Sigmoid colon (tissue), 7 donors: ENCODE measurements around the gene PRDX5. TPM values are rescaled to one million over a fixed set of nuclear protein-coding genes. Genes with fewer than 3 reads are reported as not detected.
A peak's percentile ranks its signal among the peaks of the same experiment; 100 is the strongest.

ENCODE experiments used
- DNase-seq: peaks from one replicate; pipeline ENCODE4 v3.0.0-alpha.2; 2019
- H3K27ac ChIP-seq, 4 donors: fragments of 200-600 bp; sonication (generic); one replicate each; pipeline ENCODE4 v1.5.1; 2016 to 2019; ENCODE audit warnings: mild to moderate bottlenecking in 1 of 4
- H3K27me3 ChIP-seq, 3 donors: fragments of 200-600 bp; sonication (generic); one replicate each; pipeline ENCODE4 v1.5.1; 2019; ENCODE audit warnings: mild to moderate bottlenecking in 1 of 3
- H3K36me3 ChIP-seq, 4 donors: fragments of 200-600 bp; sonication (generic); one replicate each; pipeline ENCODE4 v1.5.1; 2016 to 2019
- H3K4me1 ChIP-seq, 4 donors: fragments of 200-600 bp; sonication (generic); one replicate each; pipeline ENCODE4 v1.5.1; 2017 to 2019
- H3K4me3 ChIP-seq, 4 donors: fragments of 200-600 bp; sonication (generic); one replicate each; pipeline ENCODE4 v1.5.1; 2017 to 2019; ENCODE audit warnings: mild to moderate bottlenecking in 2 of 4, moderate library complexity in 1 of 4
- H3K9me3 ChIP-seq, 4 donors: fragments of 200-600 bp in 3 of 4; sonication (generic) in 3 of 4; one replicate each; pipeline versions ENCODE4 v1.5.1 to v1.6.1; 2013 to 2019
- CTCF ChIP-seq, 4 experiments: fragments of 450-650 bp in 3 of 4; fragments of 200-600 bp in 1 of 4; IDR thresholded peaks; one replicate each; pipeline ENCODE4 v1.5.1; 2016 to 2019; ENCODE audit warnings: antibody characterized with exemption in 4 of 4, mild to moderate bottlenecking in 3 of 4, moderate library complexity in 2 of 4
- EP300 ChIP-seq, 4 donors: sonication (generic); formaldehyde crosslinking; IDR thresholded peaks; one replicate each; pipeline ENCODE4 v1.6.1; 2017; ENCODE audit warnings: antibody characterized with exemption in 4 of 4
- POLR2A ChIP-seq, 2 donors: fragments of 450-650 bp; IDR thresholded peaks; one replicate each; pipeline ENCODE4 v1.6.1; 2016; ENCODE audit warnings: antibody characterized with exemption in 2 of 2, mild to moderate bottlenecking in 2 of 2, moderate library complexity in 2 of 2
- POLR2AphosphoS5 ChIP-seq, 4 donors: sonication (generic); formaldehyde crosslinking; IDR thresholded peaks; one replicate each; pipeline ENCODE4 v1.6.1; 2017; ENCODE audit warnings: antibody characterized with exemption in 4 of 4
- WGBS, 2 donors: extraction: QIAGEN DNeasy Blood & Tissue Kit; methylation state at CpG; one replicate each; pipeline ENCODE4 v1.1.7; 2013; 5-methylcytosine and 5-hydroxymethylcytosine counted together
- intact Hi-C: fragments of 100-400 bp; cut with DNase I; formaldehyde crosslinking; loops from one replicate; pipeline ENCODE4 v1.15.1; 2023
- polyA plus RNA-seq, 3 donors: library from polyadenylated mRNA; stranded (reverse); fragments of 200-250 nt; gene quantifications; one replicate each; pipeline ENCODE4 v1.2.3, GENCODE V29; 2013
- total RNA-seq, 4 donors: library from RNA; depleted of rRNA; stranded (reverse); fragments of >200 nt; gene quantifications; one replicate each; pipeline ENCODE4 v1.1.0, GENCODE V29; 2016
- donor health status: healthy with polysubstance abuse.
- donor health status: Bipolar disorder and iron deficiency.
- donor health status: healthy.

PRDX5 gene
- total and polyA plus RNA-seq, 7 donors: 169 to 1,045 (median 269) TPM

DNA sequence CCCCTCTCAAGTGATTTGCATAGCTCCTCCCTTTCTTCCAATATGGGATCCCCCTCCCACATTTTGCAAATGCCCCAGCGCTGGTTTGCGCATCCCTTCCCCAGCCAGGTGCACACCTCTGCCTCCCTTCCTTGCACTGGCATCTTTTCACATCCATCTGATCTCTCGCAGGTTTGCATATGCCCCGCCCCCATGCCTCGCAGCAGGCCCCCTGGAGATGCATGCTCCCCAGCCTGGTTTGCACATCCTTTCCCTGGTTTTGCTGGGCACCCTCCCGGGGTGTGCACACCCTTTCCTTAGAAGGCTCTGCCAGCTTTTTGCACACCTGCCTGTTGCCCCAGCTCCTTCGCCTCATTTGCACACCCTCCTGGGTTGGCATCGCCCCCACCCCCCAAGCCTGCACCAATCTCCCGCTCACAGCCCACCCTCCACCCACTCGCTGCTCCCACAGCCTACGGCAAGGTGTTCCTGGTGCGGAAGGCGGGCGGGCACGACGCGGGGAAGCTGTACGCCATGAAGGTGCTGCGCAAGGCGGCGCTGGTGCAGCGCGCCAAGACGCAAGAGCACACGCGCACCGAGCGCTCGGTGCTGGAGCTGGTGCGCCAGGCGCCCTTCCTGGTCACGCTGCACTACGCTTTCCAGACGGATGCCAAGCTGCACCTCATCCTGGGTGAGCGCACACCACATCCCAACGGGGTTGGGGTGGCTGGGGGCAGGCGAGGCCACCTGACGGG, 42.0 kb downstream of the PRDX5 start:
- H3K27ac ChIP-seq: peak overlapping the region in 3 of 4 donors; percentile 79 to 90 (median 83)
- intact Hi-C loops: no loop called here

GRCh38 chr11:64360448-64360921, 42.6 kb downstream of the PRDX5 start:
- 55 to 80% methylated on average over 13 of the region's 13 CpGs for WGBS, 2 donors
- DNase-seq: no peak
- TF ChIP-seq EP300 (IDR thresholded peaks at IDR 0.05) (no peak), POLR2AphosphoS5 (IDR thresholded peaks at IDR 0.05) (no peak), CTCF (IDR thresholded peaks at IDR 0.05) (no peak), POLR2A (IDR thresholded peaks at IDR 0.05) (no peak)
- peaks cover 0 to 33% (median 29%) of the 10 kb centered on the region in 4 donors for H3K4me1 ChIP-seq
- peaks cover 0 to 45% (median 16%) of the 10 kb centered on the region in 4 donors for H3K36me3 ChIP-seq
- no peaks in the 10 kb centered on the region for H3K9me3 ChIP-seq
- H3K4me3 ChIP-seq: peak overlapping the region in 2 of 4 donors; percentile 79 to 84
- H3K27me3 ChIP-seq: no peaks in the 10 kb centered on the region
- no peak overlapping the region for H3K27ac ChIP-seq
- intact Hi-C loops: no loop called here

More for the DNA sequence above, 42.0 kb downstream of the PRDX5 start:
- H3K4me3 ChIP-seq: peak overlapping the region; percentile 79 to 92 (median 84)
- 44 to 69% methylated on average over 38 of the region's 38 CpGs for WGBS, 2 donors
- H3K4me1 ChIP-seq: peaks cover 0 to 39% (median 35%) of the 10 kb centered on the region in 4 donors
- no peak for DNase-seq
- no peaks in the 10 kb centered on the region for H3K27me3 ChIP-seq
- peaks cover 0 to 39% (median 14%) of the 10 kb centered on the region in 4 donors for H3K36me3 ChIP-seq
- TF ChIP-seq POLR2AphosphoS5 (IDR thresholded peaks at IDR 0.05): no peak
- TF ChIP-seq POLR2A (IDR thresholded peaks at IDR 0.05): no peak
- TF ChIP-seq CTCF (IDR thresholded peaks at IDR 0.05): no peak
- no peak for TF ChIP-seq EP300 (IDR thresholded peaks at IDR 0.05)
- H3K9me3 ChIP-seq: no peaks in the 10 kb centered on the region

GRCh38 chr11:64361659-64362058, 43.7 kb downstream of the PRDX5 start:
- 94 to 95% methylated on average over 18 of the region's 18 CpGs for WGBS, 2 donors
- no peak for TF ChIP-seq POLR2A (IDR thresholded peaks at IDR 0.05)
- peaks cover 0 to 57% (median 25%) of the 10 kb centered on the region in 4 donors for H3K36me3 ChIP-seq

DNA sequence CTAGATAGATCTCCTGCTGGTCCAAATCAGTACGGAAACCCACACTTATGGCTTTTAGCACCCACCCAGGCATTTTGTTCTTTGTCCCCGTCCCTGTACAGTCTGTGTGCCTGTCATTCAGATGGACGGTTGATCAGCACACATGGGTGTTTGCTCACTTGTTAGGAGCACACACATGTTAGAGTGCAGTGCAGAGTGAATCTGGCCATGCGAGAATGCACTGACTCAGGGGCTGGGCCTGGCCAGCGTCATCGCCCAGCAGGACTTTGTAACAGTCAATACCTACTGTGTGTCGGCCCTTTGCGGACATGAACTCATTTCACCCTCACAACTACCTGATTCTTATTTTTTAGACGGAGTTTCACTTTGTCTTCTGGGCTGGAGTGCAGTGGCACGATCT, 44.4 kb downstream of the PRDX5 start:
- no peak for TF ChIP-seq EP300 (IDR thresholded peaks at IDR 0.05)
- intact Hi-C loops: no loop called here
- Histone ChIP-seq H3K9me3 (no peaks in the 10 kb centered on the region), H3K27me3 (no peaks in the 10 kb centered on the region), H3K36me3 (peaks cover under 1 to 64% (median 30%) of the 10 kb centered on the region in 4 donors), H3K4me3 (no peak overlapping the region), H3K27ac (no peak overlapping the region), H3K4me1 (peaks cover 0 to 28% (median 26%) of the 10 kb centered on the region in 4 donors)
- no peak for DNase-seq
- WGBS, 2 donors: 94 to 95% methylated on average over 10 of the region's 10 CpGs

More at GRCh38 chr11:64361659-64362058, 43.7 kb downstream of the PRDX5 start:
- H3K27ac ChIP-seq: no peak overlapping the region
- intact Hi-C loops: no loop called here
- no peak for DNase-seq
- no peak overlapping the region for H3K4me3 ChIP-seq
- H3K4me1 ChIP-seq: peaks cover 0 to 28% (median 26%) of the 10 kb centered on the region in 4 donors
- H3K9me3 ChIP-seq: no peaks in the 10 kb centered on the region
- no peaks in the 10 kb centered on the region for H3K27me3 ChIP-seq

DNA sequence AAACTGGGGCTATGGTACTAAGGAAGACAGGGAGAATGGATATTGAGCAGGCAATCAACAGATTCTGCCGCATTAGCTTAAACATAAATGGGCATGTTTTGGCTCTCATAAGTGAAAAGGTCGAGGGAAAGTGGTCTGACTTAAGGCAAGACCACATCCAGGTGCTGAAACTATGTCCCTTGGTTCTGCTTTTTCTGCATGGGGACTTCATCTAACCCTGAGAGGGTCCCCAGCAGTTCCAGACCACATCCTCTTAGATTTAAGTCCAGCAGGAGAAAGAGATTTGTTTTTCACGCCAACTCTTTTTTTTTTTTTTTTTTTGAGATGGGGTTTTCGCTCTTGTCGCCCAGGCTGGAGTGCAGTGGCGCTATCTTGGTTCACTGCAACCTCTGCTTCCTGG, 46.5 kb downstream of the PRDX5 start:
- TF ChIP-seq CTCF (IDR thresholded peaks at IDR 0.05) (no peak), POLR2A (IDR thresholded peaks at IDR 0.05) (no peak), EP300 (IDR thresholded peaks at IDR 0.05) (no peak), POLR2AphosphoS5 (IDR thresholded peaks at IDR 0.05) (no peak)
- 78 to 95% methylated on average over 6 of the region's 6 CpGs for WGBS, 2 donors
- Histone ChIP-seq H3K27me3 (no peaks in the 10 kb centered on the region), H3K4me1 (peaks cover 0 to 13% (median 12%) of the 10 kb centered on the region in 4 donors), H3K36me3 (peaks cover 12 to 83% (median 46%) of the 10 kb centered on the region in 4 donors), H3K27ac (no peak overlapping the region), H3K9me3 (no peaks in the 10 kb centered on the region), H3K4me3 (no peak overlapping the region)
- no peak for DNase-seq
- intact Hi-C loops: no loop called here
